Fibroblast of upper back skin (primary cell): ENCODE measurements around the gene ADAMTS3.
A peak's percentile ranks its signal among the peaks of the same experiment; 100 is the strongest.

ENCODE experiments used
- DNase-seq: peaks from one replicate; pipeline ENCODE4 v3.0.0-alpha.2; 2013

Gene ADAMTS3

GRCh38 chr4:72326692-72327632 lies 242.1 kb downstream of the ADAMTS3 start:
- DNase-seq, result peak; percentile 48

DNA sequence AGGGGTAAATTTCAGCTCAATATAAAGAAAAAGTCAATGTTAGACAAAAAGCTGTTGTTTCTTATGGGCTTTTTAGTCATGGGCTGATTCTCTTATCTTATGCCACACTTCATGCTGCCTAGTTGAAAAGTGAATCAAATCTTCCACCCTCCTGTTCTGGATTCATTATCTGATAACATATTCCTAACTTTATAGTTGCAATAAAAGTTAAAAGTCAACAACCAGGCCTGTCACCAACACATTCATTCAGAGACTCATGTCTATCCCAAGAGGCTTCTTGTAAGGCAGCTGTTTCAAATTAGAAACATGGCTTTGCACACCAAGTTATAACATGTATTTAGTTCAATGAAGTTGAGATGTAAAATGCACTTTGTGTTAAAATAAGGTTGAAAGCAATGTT lies 243.8 kb downstream of the ADAMTS3 start:
- peak; percentile 21 for DNase-seq

- no peak for DNase-seq
These were observed 245.8 kb downstream of the ADAMTS3 start for GRCh38 chr4:72323227-72323626.

DNA sequence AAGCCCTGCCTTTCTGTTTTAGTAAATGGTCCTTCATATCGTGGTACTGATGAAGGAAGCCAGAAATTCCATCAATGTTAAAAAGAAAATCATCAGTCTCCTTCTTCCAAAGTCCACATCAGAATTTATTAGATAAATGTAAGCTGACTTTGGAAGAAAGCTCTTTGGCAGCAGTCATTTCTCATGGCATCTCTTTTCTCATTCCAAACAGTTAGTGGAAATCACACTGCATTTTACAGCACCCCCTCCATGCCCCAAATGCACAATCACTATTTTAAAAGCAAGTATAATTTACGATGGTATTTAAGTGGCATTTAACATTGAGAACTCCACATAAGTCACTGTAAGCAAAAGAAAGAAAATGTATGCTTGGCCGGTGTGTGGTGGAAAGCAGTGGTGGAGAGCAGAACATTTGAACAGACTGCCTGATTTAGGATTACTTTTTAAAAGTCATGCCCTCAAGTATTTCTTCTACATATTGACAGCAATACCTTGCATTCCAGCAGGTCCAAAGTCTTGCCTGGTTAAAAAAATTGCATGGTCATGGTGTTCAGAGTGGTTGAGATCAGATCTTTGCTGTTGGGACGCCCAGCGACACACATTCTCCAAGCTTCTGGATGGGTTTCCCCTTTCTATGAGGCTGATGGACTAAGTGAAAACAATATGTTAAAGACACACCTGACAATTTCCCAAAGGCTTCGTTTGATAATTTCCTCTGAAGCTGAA lies 248.6 kb downstream of the ADAMTS3 start:
- DNase-seq, result no peak

GRCh38 chr4:72319601-72320021 lies 249.4 kb downstream of the ADAMTS3 start:
- peak; percentile 83 for DNase-seq

GRCh38 chr4:72318421-72319170 lies 250.4 kb downstream of the ADAMTS3 start:
- DNase-seq, result peak; percentile 53

DNA sequence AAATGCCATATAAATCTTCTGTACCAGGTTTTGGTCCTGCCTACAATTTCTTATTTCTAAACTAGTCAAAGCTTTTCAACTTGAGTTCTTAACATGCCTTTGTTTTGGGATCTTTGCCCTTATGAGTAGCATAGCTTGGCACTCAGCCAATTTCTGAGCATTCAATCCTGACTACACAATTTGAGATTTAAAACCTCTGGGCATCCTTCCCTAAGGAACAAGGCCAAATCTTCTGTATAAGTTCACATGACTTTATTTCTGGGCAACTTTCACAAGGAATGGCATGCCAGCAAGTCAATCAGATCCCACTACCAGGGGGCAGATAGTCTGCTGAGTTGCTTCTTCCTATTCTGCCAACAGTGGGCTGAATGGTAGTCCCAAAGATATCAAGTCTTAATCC lies 254.2 kb downstream of the ADAMTS3 start:
- DNase-seq, result peak; percentile 83

DNA sequence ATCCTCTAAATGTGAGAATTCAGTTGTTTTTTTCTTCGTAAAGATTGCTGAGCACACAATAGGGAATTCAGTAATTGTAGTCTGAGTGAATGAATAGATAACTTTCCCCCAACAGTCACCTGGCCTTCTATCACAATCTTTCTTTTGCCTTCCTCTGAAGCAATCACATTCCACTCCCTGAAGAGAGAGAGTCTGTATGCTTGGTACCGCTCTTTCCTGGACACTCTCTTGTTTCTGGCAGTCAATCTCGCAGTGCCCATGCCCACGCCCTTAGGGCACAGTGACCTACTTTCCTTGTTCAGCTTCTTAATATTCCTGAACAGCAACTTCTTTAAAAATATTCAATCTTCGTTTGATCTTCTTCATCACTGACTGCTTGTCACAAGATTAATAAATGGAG lies 255.9 kb downstream of the ADAMTS3 start:
- no peak for DNase-seq

DNA sequence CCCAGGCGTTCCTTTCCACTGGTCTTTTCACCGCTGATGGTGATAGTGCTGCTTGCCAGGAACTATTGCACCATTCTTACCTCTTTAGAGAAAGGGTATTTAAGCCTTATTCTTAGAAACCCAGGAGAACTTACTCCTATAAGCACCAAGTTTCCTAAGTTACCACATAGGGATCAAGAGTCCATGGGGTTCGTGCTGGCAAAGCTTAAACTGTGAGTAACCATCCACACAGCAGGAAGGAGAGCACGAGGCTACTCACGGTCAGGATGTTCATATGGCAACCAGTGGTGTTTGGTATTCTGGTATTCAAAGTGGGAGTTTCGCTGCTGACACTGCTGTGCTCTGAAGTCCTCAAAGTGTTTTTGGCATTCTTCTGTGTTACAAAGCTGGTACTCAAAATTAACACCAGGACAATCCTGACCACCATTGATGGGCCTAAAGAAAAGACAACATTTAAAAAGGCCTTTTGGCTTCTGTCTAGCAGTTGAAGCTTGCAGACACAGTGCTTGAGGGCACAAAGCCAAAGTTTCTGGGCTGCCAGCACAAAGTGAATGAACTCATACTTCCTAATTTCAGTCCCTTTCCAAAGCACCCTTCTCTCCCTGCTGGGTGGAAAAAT lies 256.9 kb downstream of the ADAMTS3 start:
- DNase-seq, result peak; percentile 92

GRCh38 chr4:72311291-72311690 lies 257.7 kb downstream of the ADAMTS3 start:
- DNase-seq, result no peak

- DNase-seq, result no peak
These were observed 263.4 kb downstream of the ADAMTS3 start for GRCh38 chr4:72305620-72306019.

GRCh38 chr4:72305080-72305479 lies 263.9 kb downstream of the ADAMTS3 start:
- no peak for DNase-seq

- peak; percentile 41 for DNase-seq
These were observed 265.9 kb downstream of the ADAMTS3 start for GRCh38 chr4:72302981-72303704.

DNA sequence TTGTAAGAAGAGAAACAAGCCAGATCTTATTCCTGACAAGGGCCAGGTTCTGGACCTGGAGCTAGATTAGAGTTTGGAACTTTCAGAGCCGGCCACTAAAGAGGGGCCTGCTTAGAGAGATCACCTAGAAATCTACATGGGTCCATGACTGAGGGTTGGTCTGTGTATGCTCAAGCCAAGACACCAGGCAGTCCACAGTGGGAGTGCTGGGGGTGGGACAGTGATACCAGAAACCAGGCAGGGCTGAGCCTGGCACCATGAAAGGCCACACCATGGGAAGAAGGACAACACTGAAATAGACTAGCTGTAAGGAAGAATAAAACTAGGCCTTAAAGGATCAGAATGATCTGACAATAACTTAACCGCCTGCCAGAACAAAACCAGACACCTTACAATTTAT lies 267.3 kb downstream of the ADAMTS3 start:
- DNase-seq, result no peak

DNA sequence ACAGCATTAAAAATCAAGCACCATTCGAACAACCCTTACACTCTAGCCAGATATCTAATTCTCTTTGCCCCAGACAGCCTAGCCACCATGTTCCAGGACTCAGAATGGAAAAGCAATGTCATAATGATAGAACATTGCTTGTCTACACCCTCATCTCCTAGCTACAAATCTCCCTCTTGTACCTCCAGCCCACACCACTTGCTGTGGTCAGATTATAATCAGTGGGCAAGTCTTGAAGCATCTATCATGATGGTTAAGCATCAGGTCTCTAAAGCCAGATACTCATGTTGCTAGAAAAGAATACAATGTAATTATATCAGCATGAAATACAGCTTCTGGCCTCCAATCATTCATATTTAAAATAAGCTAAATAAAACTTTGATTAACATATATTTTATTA lies 268.9 kb downstream of the ADAMTS3 start:
- no peak for DNase-seq

DNA sequence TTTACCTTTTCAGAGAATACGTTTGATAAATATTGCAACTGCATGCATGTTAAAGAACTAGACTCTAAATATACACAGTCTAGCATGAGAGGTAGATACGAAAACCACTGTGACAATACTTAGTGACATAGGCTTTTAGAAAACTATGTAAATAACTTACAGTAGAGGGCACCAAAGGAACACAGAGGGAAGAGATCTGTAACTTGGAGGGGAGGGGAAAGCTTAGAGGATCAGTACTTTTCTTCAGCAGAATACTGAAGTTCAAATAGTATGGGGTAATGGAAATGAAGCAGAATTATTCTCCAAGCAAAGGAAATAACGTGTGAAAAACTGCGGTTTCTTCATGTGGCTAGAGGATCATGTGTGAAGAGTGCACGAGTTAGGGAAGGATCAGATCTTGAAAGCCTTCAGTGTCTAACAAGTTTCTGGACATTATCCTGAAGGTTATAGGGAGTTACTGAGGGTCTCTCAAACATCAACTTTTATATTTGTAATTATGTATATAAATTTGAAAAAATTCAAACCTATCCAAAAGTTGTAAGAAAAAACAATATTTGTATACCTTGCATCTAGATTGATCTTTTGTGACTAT lies 273.0 kb downstream of the ADAMTS3 start:
- DNase-seq, result peak; percentile 59

- DNase-seq, result no peak
These were observed 278.3 kb downstream of the ADAMTS3 start for GRCh38 chr4:72290737-72291136.

GRCh38 chr4:72286910-72287309 lies 282.1 kb downstream of the ADAMTS3 start:
- no peak for DNase-seq

DNA sequence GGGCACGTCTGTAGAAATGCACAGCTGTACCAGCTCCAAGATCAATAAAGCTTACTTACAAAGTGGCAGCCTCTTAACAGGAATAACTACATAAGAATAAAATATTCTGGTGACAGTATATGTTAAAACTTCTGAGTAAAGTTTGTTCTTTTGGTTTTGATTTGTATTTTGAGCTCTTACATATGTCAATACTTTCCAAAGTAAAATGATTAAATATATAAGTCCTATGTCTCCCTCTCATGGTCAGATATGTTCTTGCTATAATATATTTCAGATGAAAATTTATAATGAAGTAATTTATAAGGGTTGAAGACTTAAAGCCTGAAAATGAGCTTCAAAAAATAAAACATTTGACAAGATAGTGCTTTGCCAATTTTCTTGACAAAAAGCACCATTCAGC lies 282.8 kb downstream of the ADAMTS3 start:
- peak; percentile 9 for DNase-seq

GRCh38 chr4:72283357-72283756 lies 285.7 kb downstream of the ADAMTS3 start:
- DNase-seq, result no peak

- DNase-seq, result no peak
These were observed 288.8 kb downstream of the ADAMTS3 start for GRCh38 chr4:72280252-72280651.

- peak; percentile 3 for DNase-seq
These were observed 293.6 kb downstream of the ADAMTS3 start for GRCh38 chr4:72275381-72275780.
